GDM1 (cell line): ENCODE results near the gene INPP4B.

Experiments used
- DNase-seq: peaks from one replicate; lab custom pipeline; 2025; lab: John Stamatoyannopoulos, UW

Gene INPP4B

DNA sequence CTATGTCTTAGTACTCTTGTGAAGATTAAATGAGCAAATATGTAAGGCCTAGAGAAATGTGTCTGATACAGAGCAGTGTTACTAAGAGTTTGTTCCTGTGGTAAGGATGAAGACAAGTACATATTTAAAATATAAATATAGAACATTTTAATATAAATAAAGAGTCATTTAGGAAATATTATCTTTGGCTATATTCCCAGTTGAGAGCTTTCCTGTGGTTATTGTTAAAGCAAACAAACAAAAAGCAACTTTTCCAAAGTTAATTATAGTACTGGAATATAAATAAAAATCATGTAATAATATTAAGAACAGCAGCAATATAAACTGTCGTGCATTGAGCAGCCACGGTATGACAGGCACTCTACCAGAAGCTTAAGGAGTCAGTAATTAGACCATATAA is 472.5 kb downstream of the INPP4B start:
- no peak for DNase-seq

GRCh38 chr4:142372530-142373260 is 473.4 kb downstream of the INPP4B start:
- DNase-seq, result no peak

GRCh38 chr4:142369141-142369540 is 477.0 kb downstream of the INPP4B start:
- DNase-seq, result no peak

- DNase-seq, result no peak
Observed at GRCh38 chr4:142367418-142368180, 478.5 kb downstream of the INPP4B start.

DNA sequence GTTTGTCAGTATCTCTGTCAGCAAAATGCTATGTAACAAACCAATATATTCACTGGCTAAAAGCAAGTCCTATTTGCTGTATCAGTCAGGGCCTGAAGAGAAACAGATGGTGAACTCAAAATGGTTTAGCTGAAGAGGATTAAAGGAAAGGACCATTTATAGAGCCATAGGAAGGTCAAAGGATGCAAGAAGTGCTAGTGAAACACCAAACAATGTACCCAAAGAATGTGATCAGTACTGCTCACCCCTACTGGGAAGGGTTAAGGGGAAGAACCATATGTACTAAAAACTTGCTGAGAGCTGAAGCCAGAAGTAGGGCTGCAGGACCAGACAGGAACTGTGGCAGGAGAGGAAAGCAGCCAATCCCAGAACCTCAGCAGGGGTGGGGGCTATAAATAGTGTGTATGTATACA is 479.3 kb downstream of the INPP4B start:
- DNase-seq, result peak; percentile 23

GRCh38 chr4:142365391-142365790 is 480.7 kb downstream of the INPP4B start:
- DNase-seq, result no peak

DNA sequence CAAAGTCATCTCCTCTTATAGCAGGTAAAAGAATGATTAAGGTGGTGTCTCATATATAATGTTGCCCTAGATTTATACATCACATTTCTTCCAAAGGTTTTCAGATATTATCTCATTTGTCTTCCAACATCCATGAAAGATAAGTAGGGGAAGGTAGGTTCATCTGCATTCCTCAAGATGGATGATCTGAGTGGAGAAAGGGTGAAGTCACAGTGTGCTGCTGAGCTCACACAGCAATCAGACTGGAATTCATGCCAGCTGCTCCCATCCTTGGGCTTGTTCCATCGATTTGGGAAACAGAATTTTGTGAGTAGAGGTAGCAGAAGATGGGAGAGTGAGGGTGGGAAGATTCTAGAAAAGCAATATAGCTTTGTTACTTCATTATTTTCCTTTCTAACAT is 482.4 kb downstream of the INPP4B start:
- DNase-seq, result no peak

DNA sequence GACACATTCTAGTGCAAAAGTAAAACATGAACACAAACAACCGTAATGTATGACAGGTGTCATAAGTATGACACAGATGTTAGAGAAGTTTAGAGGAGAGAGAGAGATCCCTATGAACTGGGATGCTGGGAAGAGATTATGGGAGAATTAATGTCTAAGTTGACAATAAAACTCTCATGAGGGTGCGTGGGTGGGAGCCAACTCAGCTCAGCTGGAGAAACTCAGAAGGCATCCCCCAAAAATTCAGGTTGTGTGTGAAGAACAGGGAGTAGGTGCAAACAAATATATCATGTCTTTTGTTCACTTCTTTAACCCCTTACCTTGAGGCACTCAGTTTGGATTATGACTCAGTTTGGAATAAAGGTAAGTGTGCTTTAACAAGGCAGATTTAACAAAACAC is 484.1 kb downstream of the INPP4B start:
- DNase-seq, result no peak

GRCh38 chr4:142360657-142361056 is 485.4 kb downstream of the INPP4B start:
- DNase-seq, result no peak

DNA sequence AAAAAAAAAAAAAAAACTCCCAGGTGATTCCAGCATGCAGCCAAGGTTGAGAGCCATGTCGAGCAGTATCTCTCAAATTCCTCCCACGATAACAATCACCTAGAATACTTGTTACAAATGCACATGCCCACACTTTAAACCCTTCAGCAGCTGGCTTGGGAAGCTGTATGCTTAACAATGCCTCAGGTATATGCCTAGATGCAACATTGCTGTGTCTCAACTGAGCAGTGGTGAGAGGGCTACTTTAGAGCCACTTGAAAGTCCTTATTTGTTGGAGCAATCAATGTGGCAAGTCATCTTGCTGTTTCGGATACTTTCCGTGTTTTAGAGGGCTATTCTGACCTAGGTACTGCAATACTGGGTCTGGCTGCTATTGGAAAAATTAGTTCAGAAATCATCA is 487.4 kb downstream of the INPP4B start:
- DNase-seq, result no peak

- DNase-seq, result no peak
Observed at GRCh38 chr4:142356801-142357200, 489.3 kb downstream of the INPP4B start.

DNA sequence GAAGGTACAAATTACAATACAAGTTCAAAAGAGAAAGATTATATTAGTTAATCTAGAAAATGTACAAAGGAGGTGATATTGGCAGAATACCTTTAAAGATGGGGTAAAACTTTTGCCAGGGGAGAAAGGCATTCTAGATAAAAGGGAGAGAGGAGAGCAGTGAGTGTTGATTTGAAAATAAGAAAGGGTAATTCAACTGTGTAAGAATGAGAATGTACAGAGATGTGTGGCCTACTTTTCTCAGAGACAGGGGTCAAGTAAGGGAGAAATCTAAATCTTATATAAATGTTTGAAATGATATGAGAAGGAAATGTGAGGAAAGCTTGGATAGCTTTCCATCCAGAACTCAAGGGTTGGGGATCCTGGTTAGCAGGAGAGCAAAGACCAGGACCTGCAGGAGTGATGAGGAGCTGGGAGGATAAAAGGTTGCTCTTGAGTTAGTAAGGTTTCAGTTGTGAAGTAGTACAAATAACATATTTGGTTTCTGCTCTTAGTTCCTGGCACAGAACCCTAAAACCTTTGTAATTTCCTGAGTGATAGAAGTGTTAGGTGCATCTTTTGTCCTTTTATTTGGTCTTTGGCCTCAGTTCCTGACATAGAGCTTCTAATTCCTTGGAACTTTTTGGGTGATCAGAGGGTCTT is 489.9 kb downstream of the INPP4B start:
- no peak for DNase-seq

DNA sequence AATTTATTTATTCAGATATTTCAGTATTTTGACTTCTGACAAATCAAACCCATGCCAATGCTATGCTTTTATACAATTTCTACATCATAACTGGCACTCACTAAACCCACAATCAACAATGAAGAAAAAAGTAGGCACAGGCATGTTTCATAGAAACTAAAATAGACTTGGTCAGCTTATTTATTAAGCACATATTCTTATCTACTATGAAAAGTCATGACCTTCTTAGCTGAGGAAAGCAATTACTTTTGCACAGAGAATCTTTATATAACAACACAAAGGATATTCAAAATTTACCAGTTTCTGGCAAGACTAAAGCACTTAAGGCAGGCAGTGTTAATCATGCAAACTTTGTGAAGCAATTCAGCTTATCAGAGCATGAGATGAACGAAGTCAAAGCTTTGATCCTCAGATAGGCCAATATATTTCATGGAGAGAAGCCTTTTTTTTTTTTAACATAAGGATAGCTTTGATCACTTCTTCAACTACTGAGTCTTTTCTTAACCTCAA is 490.6 kb downstream of the INPP4B start:
- no peak for DNase-seq

DNA sequence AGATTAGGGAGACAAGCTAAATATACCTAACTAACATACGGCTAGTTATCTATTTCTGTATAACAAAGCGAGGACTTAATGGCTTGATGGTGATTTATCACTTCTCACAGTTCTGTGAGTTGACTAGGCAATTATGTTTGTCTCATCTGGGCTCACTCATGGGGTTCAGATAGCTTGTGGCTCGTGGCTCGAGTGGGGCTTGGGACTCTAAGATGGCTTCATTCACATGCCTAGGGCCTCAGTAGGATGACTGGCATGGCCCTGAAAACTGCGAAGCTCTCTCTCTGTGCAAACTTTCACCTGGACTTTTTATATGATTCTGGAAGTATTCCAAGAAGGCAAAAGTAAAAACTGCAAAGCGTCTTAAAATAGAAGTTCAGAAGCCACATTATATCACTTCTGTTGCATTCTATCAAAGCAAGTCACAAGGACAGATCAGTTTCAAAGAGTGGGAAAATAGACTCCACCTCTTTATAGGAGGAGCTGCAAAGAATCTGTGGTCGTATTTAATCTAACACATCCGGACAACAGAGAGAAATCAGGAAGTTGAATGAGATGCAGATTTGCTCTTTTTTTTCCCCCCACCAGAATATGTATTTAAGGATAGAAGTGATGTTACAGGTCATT is 491.2 kb downstream of the INPP4B start:
- no peak for DNase-seq

GRCh38 chr4:142354041-142354440 is 492.1 kb downstream of the INPP4B start:
- DNase-seq, result no peak

- peak; percentile 23 for DNase-seq
Observed at GRCh38 chr4:142353149-142353738, 492.9 kb downstream of the INPP4B start.

DNA sequence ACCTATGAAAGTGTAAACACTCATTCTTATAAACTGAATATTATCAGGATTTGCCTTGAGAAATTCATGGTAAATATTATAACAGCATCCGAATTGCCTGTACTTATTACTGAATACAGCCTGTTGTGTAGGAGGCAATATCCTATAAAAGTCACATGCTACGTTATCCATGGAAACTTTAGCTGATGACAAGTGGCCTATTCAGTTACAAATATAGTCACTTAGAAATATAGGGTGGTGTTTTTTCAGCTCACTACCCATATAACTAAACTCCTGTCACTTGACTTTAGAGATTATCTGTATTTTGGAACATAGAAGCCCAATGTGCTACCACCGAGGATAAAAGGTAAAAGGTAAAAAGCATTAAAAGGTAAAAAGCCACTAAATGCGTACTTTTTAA is 493.4 kb downstream of the INPP4B start:
- no peak for DNase-seq

GRCh38 chr4:142351958-142352357 is 494.1 kb downstream of the INPP4B start:
- no peak for DNase-seq

- DNase-seq, result no peak
Observed at GRCh38 chr4:142350871-142351270, 495.2 kb downstream of the INPP4B start.

DNA sequence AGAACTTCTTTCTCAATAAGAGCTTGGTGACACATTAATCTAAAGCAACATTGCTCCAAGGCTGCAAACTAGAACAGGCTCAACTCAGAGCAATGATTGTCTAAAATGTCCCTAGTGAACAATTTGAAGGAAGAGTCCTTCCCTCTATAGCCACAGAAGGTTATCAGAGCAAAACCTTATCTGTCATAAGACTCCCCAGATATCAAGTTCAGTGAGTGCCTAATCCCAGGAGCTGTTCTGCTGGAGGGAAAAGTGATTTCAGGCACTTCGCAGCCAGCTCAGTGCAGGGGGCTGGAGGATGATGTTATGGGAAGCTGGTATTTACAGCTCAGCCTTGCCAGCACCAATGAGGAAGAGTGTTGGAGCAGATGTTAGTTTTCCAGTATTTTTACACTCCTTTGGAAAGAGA is 497.5 kb downstream of the INPP4B start:
- DNase-seq, result no peak

DNA sequence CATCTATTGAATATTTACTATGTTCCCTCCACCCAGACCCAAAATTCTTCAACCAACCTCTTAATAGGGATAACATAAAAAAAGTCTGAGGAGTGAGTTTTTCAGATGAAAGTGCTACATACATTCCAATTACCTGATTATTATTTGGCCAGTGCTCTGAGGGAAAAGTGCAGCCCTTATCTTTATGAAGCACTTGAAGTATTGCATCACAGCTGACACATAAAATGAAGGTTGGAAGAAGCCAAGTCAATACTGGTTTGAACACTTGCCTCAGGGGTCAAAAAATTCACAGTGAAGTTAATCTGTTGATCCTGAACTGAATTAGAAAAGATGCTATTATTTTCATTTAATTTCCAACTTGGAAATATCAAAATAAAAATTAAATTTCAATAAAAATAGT is 498.9 kb downstream of the INPP4B start:
- DNase-seq, result no peak

DNA sequence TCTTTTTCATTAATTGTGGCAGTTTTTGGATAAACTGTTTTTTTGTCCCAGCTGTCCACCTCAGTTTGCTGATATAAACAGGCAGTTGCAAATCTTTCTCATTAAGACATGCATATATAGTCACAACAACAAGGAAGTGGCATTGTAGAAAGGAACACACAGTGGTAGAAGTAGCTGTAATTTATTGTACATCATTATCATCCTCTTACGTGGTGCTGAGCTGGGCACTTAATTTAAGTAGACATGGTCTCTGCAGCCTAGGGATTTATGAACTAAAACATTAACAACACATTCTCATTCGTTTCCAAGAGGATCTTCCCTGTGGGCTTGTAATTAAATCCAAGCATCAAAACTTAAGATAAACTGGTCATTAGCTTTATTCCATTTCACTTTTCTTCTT is 500.2 kb downstream of the INPP4B start:
- DNase-seq, result no peak
